Neural crest cell (in vitro differentiated cells): ENCODE measurements around the gene BNIP3. TPM values are rescaled to one million over a fixed set of nuclear protein-coding genes. Genes with fewer than 3 reads are reported as not detected.

ENCODE experiments used
- DNase-seq: peaks from one replicate; pipeline ENCODE4 v3.0.0; 2021; ENCODE audit warnings: low read depth, mixed read lengths, low spot score
- H3K27ac Mint-ChIP-seq: one replicate; pipeline ENCODE4 v1.8.0; 2021; ENCODE audit warnings: mild to moderate bottlenecking, mixed read lengths; ENCODE audit not compliant: unreplicated experiment
- H3K27me3 Mint-ChIP-seq: 2 replicates; pipeline ENCODE4 v1.8.0; 2021; ENCODE audit warnings: low read depth, mild to moderate bottlenecking, mixed read lengths
- H3K36me3 Mint-ChIP-seq: 2 replicates; pipeline ENCODE4 v1.8.0; 2021; ENCODE audit warnings: low read depth, mild to moderate bottlenecking, mixed read lengths
- H3K4me1 Mint-ChIP-seq: 2 replicates; pipeline ENCODE4 v1.8.0; 2021; ENCODE audit warnings: mixed read lengths
- H3K4me3 Mint-ChIP-seq: one replicate; pipeline ENCODE4 v1.8.0; 2021; ENCODE audit warnings: mild to moderate bottlenecking, mixed read lengths
- H3K9me3 Mint-ChIP-seq: 2 replicates; pipeline ENCODE4 v1.8.0; 2021; ENCODE audit warnings: mixed read lengths
- CTCF ChIP-seq: fragments of 200-600 bp; sonication (generic); conservative IDR thresholded peaks from 2 replicates; pipeline ENCODE4 v1.5.0; 2021; ENCODE audit warnings: antibody characterized with exemption, mild to moderate bottlenecking
- total RNA-seq: library from RNA; stranded (reverse); gene quantifications from 2 replicates; pipeline ENCODE4 v1.2.1, GENCODE V29; 2021

The BNIP3 gene
- total RNA-seq, 1 donor from 2014 or later = 26.1 TPM

GRCh38 chr10:131975796-131976195 is 5.9 kb downstream of the BNIP3 start:
- TF ChIP-seq CTCF = no peak
- H3K4me1 Mint-ChIP-seq = peaks cover 32% of the 10 kb centered on the region
- no peaks in the 10 kb centered on the region for H3K27me3 Mint-ChIP-seq
- no peak overlapping the region for H3K4me3 Mint-ChIP-seq
- H3K36me3 Mint-ChIP-seq = peaks cover 12% of the 10 kb centered on the region
- no peak for DNase-seq
- H3K27ac Mint-ChIP-seq = no peak overlapping the region
- H3K9me3 Mint-ChIP-seq = no peaks in the 10 kb centered on the region

GRCh38 chr10:131975003-131975402 is 6.7 kb downstream of the BNIP3 start:
- Mint-ChIP-seq H3K9me3 (no peaks in the 10 kb centered on the region), H3K27ac (no peak overlapping the region), H3K4me3 (no peak overlapping the region), H3K4me1 (peaks cover 28% of the 10 kb centered on the region), H3K27me3 (no peaks in the 10 kb centered on the region), H3K36me3 (peaks cover 15% of the 10 kb centered on the region)
- no peak for DNase-seq
- TF ChIP-seq CTCF = no peak

GRCh38 chr10:131974034-131974817 is 7.5 kb downstream of the BNIP3 start:
- Mint-ChIP-seq H3K27ac (no peak overlapping the region), H3K9me3 (no peaks in the 10 kb centered on the region), H3K4me3 (no peak overlapping the region), H3K4me1 (peaks cover 21% of the 10 kb centered on the region), H3K27me3 (no peaks in the 10 kb centered on the region), H3K36me3 (peaks cover 15% of the 10 kb centered on the region)
- TF ChIP-seq CTCF = no peak
- DNase-seq = no peak

GRCh38 chr10:131973160-131973951 is 8.4 kb downstream of the BNIP3 start:
- TF ChIP-seq CTCF = no peak
- H3K4me1 Mint-ChIP-seq = peaks cover 17% of the 10 kb centered on the region
- no peak for DNase-seq
- H3K4me3 Mint-ChIP-seq = no peak overlapping the region
- no peaks in the 10 kb centered on the region for H3K27me3 Mint-ChIP-seq
- H3K27ac Mint-ChIP-seq = no peak overlapping the region
- peaks cover 18% of the 10 kb centered on the region for H3K36me3 Mint-ChIP-seq
- no peaks in the 10 kb centered on the region for H3K9me3 Mint-ChIP-seq

GRCh38 chr10:131972474-131973071 is 9.2 kb downstream of the BNIP3 start:
- DNase-seq = no peak
- Mint-ChIP-seq H3K4me1 (peaks cover 10% of the 10 kb centered on the region), H3K27ac (peak overlapping the region; percentile 79), H3K36me3 (peaks cover 15% of the 10 kb centered on the region), H3K9me3 (no peaks in the 10 kb centered on the region), H3K27me3 (no peaks in the 10 kb centered on the region), H3K4me3 (no peak overlapping the region)
- no peak for TF ChIP-seq CTCF
